HepG2 (cell line): ENCODE results near the gene NFKB1. TPM values are rescaled to one million over a fixed set of nuclear protein-coding genes. Genes with fewer than 3 reads are reported as not detected.
A peak's percentile ranks its signal among the peaks of the same experiment; 100 is the strongest.

Experiments used
- FOSL2 ChIP-seq: sonication (generic); formaldehyde crosslinking; IDR thresholded peaks from 2 replicates; pipeline ENCODE4 v1.4.0; 2020; ENCODE audit warnings: missing genetic modification reagents
- HMGA1 ChIP-seq: sonication (generic); formaldehyde crosslinking; conservative IDR thresholded peaks from 2 replicates; pipeline ENCODE4 v1.4.0; 2020; ENCODE audit warnings: missing genetic modification reagents
- MXD4 ChIP-seq: IDR thresholded peaks from 2 replicates; pipeline ENCODE4 v1.6.1; 2016; ENCODE audit warnings: mild to moderate bottlenecking, missing biosample characterization, missing genetic modification reagents
- NCOA2 ChIP-seq: sonication (generic); formaldehyde crosslinking; IDR thresholded peaks from 2 replicates; pipeline ENCODE4 v1.8.0; 2022; ENCODE audit warnings: inconsistent platforms
- REL ChIP-seq: sonication (generic); formaldehyde crosslinking; conservative IDR thresholded peaks from 2 replicates; pipeline ENCODE4 v1.8.0; 2022; ENCODE audit warnings: mild to moderate bottlenecking, missing genetic modification reagents, moderate library complexity
- SP4 ChIP-seq: sonication (generic); formaldehyde crosslinking; IDR thresholded peaks from 2 replicates; pipeline ENCODE4 v1.8.1; 2023; ENCODE audit warnings: mild to moderate bottlenecking, missing genetic modification reagents
- TCF7L2 ChIP-seq: IDR thresholded peaks from 2 replicates; pipeline ENCODE4 v1.6.1; 2011; ENCODE audit warnings: mild to moderate bottlenecking, low read depth, low read length, moderate library complexity
- ZFP36L1 ChIP-seq: sonication (generic); formaldehyde crosslinking; IDR thresholded peaks from 2 replicates; pipeline ENCODE4 v1.8.0; 2022; ENCODE audit warnings: mild to moderate bottlenecking, missing genetic modification reagents, moderate library complexity
- ZNF225 ChIP-seq: sonication (generic); formaldehyde crosslinking; IDR thresholded peaks from 2 replicates; pipeline ENCODE4 v1.4.0; 2020; ENCODE audit warnings: mild to moderate bottlenecking, missing genetic modification reagents
- ZNF251 ChIP-seq: sonication (generic); formaldehyde crosslinking; IDR thresholded peaks from 2 replicates; pipeline ENCODE4 v1.9.0; 2021; ENCODE audit warnings: mild to moderate bottlenecking, missing genetic modification reagents
- polyA plus RNA-seq, 8 experiments: library from polyadenylated mRNA; depleted of rRNA in 3 of 8; stranded (reverse) in 7 of 8; unstranded in 1 of 8; fragments of >200 nt; fragmentation: Illumina TruSeq in 4 of 8; extraction: Trizol in 4 of 8; gene quantifications; 2 replicates each; pipeline versions ENCODE4 v1.2.1 to v1.2.3, GENCODE V29; 2011 to 2016; ENCODE audit warnings: low read depth in 4 of 8, missing spikeins in 1 of 8, mixed read lengths in 1 of 8; ENCODE audit not compliant: insufficient read depth in 1 of 8
- total RNA-seq, 5 experiments: library from RNA; depleted of rRNA; stranded (reverse); fragments of >200 nt; fragmentation: Illumina TruSeq; extraction: Trizol; gene quantifications; 2 replicates each; pipeline ENCODE4 v1.2.3, GENCODE V29; 2016; ENCODE audit warnings: low read depth in 1 of 5
- TF ChIP-seq, protein P1 (sequence below): sonication (generic); formaldehyde crosslinking; IDR thresholded peaks from 2 replicates; pipeline ENCODE4 v1.5.1; 2020; ENCODE audit warnings: missing genetic modification reagents, mild to moderate bottlenecking, borderline replicate concordance
- TF ChIP-seq, protein P2 (sequence below): IDR thresholded peaks from 2 replicates; pipeline ENCODE4 v1.6.1; 2016; ENCODE audit warnings: low read depth

NFKB1 gene
- total and polyA plus RNA-seq, 2 of the 13 experiments (the other 11 are each of a cell fraction or from before 2014, with no cell fraction given), result 15.4 to 31.6 TPM

DNA sequence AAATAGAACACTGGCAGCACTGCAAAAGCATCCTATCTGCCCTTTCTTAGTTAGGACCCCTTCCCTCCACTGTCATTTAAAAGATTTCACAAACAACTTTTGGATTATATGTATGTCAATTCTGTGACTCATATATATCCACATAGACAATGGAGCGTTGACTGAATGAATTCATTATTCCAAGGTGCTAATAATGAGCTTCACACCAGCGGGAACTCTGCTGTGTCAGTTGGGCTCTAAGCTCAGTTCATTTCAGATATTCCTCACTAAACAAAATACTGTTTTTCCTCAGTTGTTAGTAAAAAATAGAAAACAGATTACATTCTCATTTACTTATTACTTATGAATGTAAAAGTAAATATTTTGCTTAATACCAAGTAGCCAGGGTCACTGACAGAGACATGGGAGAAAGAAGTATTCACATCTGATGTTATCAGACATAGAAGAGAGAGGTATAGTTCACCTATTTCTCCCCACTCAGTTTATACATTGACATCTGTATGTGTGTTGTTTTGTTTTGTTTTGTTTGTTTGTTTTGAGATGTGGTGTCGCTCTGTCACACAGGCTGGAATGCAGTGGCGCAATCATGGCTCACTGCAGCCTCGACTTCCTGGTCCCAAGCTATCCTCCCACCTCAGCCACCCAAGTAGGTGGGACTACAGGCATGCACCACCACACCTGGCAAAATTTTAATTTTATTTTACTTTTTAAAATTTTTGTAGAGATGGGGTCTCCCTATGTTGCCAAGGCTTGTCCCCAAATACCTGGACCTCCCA lies 10.9 kb downstream of the NFKB1 start (continued):
- TF ChIP-seq NCOA2 (CRISPR knock-in tag) (no peak), ZNF225 (CRISPR knock-in tag) (no peak), FOSL2 (peak; percentile 25; the same call in 1 of the 2 replicates), REL (no peak), ZNF251 (CRISPR knock-in tag) (no peak), ZFP36L1 (CRISPR knock-in tag) (no peak), TCF7L2 (no peak), MXD4 (no peak), SP4 (CRISPR knock-in tag) (no peak), HMGA1 (no peak)
- TF ChIP-seq, protein P1, sequence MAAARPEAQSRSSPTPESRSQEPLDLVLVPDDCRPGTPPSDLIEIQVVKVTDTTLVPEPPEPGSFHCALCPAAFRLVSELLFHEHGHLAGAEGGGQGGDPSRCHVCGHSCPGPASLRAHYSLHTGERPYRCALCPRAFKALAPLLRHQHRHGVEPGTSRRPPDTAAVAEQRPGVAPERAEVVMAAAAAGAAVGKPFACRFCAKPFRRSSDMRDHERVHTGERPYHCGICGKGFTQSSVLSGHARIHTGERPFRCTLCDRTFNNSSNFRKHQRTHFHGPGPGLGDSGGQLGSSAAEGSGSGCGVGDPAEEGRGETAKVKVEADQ (CRISPR knock-in tag), result no peak
- TF ChIP-seq, protein P2, sequence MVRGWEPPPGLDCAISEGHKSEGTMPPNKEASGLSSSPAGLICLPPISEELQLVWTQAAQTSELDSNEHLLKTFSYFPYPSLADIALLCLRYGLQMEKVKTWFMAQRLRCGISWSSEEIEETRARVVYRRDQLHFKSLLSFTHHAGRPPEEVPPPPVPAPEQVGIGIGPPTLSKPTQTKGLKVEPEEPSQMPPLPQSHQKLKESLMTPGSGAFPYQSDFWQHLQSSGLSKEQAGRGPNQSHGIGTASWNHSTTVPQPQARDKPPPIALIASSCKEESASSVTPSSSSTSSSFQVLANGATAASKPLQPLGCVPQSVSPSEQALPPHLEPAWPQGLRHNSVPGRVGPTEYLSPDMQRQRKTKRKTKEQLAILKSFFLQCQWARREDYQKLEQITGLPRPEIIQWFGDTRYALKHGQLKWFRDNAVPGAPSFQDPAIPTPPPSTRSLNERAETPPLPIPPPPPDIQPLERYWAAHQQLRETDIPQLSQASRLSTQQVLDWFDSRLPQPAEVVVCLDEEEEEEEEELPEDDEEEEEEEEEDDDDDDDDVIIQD (CRISPR knock-in tag), result peak; percentile 75
